IPS-15b (cell line): Measurements from ENCODE around the gene FANCI.

Experiments used
- H3K27me3 ChIP-seq: one replicate; pipeline ENCODE4 v1.6.1; 2013; ENCODE audit warnings: low read length; ENCODE audit not compliant: control insufficient read depth, insufficient read depth
- H3K36me3 ChIP-seq: one replicate; pipeline ENCODE4 v1.6.1; 2013; ENCODE audit warnings: low read length; ENCODE audit not compliant: control insufficient read depth, insufficient read depth
- H3K4me1 ChIP-seq: one replicate; pipeline ENCODE4 v1.6.1; 2013; ENCODE audit warnings: mild to moderate bottlenecking, low read length; ENCODE audit not compliant: control insufficient read depth, insufficient read depth
- H3K4me3 ChIP-seq: one replicate; pipeline ENCODE4 v1.5.1; 2013; ENCODE audit warnings: low read depth, low read length
- H3K9ac ChIP-seq: one replicate; pipeline ENCODE4 v1.6.1; 2013; ENCODE audit warnings: low read depth, mild to moderate bottlenecking, low read length
- H3K9me3 ChIP-seq: one replicate; pipeline ENCODE4 v1.6.1; 2013; ENCODE audit warnings: mild to moderate bottlenecking, low read length; ENCODE audit not compliant: control insufficient read depth, insufficient read depth

FANCI gene

DNA sequence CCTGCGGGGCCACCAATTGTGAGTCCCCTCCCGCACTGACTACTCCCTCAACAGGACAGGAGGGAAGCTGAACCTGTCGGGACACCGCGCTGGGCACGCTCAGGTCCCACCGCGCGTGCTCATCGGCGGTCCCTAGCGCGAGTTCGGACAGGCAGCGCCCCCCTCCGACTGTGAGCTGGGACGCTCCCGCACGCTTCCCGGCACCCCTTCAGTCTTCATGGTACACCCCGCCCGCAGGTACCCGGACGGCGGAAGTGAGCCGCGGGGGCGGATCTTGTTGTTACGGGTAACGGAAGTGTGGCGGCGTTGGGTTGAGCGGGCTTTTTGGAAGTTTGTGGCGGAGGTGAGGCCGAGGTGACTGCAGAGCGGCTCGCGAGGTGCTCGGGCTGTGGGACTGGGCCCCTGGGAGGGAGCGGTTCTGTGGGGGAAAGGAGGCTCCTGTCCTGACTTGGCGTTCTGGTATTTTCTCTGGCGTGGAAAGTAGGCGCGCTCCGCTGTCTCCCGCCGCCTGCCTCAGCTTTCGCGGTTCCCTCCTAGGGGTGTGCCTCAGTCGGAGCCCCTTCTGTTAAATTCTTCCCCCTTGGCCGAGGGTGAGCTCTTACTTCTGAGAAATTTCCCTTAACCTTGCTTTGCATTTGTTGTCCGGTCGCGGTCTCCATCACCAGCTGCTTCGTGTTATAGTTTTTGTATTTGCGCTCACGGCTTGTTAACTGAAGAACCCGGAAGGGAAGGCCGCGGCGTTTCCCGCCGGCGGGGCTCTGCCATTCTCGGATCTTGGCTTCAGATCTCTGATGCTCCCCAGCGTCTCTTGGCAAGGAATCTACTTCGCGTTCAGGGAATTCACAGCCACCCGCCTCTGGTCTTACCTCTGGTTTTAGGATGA is at the start of gene FANCI:
Gene FANCI, plus strand, starts transcription at position 289 of the 883 bp plus-strand sequence. CDS start 3,669 bp downstream, outside the sequence.
- peak within 1 kb of the TSS; percentile 68 for H3K9ac ChIP-seq
- peak within 1 kb of the TSS; percentile 83 for H3K4me3 ChIP-seq
- H3K4me1 ChIP-seq: peaks cover 3% of the 10 kb centered on the region
- no peaks in the 10 kb centered on the region for H3K9me3 ChIP-seq
- H3K27me3 ChIP-seq: peaks cover 9% of the 10 kb centered on the region
- no peaks in the 10 kb centered on the region for H3K36me3 ChIP-seq

DNA sequence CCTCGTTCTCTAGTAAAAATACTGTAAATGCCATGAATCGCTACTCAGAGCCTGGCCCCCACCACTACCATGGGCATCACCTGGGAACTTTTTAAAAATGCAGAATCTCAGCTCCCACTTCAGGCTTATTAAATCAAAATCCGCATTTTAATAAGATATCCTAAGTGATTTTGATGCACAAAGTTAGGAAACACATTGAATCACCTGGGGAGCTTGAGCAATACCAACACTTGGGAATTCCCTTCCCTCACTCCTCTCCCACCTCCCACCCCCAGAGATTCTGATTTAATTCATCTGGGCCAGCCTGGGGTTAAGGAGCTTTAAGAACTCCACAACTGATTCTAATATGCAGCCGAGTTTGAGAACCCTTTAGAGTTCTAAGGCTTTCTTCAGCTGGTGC is 49.2 kb upstream of the FANCI start:
- Histone ChIP-seq H3K9me3 (no peaks in the 10 kb centered on the region), H3K9ac (peak overlapping the region; percentile 55), H3K4me1 (peaks cover 11% of the 10 kb centered on the region), H3K4me3 (no peak overlapping the region), H3K27me3 (no peaks in the 10 kb centered on the region), H3K36me3 (no peaks in the 10 kb centered on the region)

DNA sequence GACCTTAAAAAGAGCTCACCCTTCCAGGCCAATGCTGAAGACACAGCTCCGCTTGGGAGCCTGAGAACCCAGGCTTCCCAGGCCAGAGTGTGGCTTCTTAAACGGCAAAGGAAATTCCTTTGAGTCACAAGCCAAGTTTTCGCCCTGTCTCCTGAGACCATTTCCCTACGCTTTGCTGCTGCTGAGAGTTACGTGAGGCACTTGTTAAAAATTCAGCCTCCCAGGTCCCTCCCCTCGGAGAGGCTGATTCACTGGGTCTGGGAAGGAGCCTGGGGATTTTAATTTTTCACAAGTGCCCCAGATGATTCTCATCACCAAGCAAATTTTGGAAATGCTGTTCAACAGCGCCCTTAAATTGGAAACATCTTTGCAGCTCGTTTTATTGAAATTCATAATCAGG is 47.9 kb upstream of the FANCI start:
- H3K9ac ChIP-seq: no peak overlapping the region
- H3K4me3 ChIP-seq: no peak overlapping the region
- peaks cover 11% of the 10 kb centered on the region for H3K4me1 ChIP-seq
- H3K9me3 ChIP-seq: no peaks in the 10 kb centered on the region
- no peaks in the 10 kb centered on the region for H3K27me3 ChIP-seq
- no peaks in the 10 kb centered on the region for H3K36me3 ChIP-seq

DNA sequence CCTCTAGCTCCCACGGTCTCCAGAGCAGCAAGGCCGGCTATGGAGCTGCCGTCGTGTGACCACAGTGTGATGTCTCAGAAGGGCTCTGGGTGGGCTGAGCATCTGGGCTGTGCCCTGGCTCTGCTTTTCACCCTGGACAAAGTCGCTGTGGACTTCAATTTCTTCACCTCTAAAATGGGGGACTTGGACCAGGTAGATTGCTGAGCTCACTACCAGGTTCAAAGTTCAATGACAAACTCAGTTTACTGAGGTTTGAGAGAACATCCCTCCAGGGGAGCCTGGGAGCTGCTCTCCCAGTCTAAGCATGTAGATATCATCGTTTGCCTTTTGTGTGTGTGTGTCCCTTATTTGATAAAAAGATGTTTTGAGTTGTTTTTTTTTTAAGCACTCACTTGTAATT is 47.5 kb upstream of the FANCI start:
- Histone ChIP-seq H3K9ac (no peak overlapping the region), H3K27me3 (no peaks in the 10 kb centered on the region), H3K36me3 (no peaks in the 10 kb centered on the region), H3K4me1 (peaks cover 11% of the 10 kb centered on the region), H3K4me3 (no peak overlapping the region), H3K9me3 (no peaks in the 10 kb centered on the region)

DNA sequence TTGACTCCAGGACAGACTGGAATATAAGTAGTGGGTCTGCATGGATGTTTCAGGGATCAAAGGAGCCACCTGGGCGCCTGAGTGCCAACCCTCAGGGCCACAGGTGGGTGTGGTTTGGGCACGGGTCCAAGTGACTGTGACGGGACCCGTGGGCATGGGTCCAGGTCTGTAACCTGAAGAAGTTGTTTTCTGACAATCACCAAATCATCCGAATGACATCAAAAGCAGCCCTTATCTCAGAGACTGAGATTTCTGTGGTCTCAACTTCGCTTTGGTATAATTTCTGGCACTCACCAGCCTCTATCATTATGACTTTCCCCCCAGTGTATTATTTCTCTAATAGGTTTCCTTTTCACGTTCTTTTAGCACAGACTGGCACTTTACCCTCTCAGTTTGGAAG is 46.8 kb upstream of the FANCI start:
- Histone ChIP-seq H3K9ac (no peak overlapping the region), H3K4me3 (no peak overlapping the region), H3K36me3 (no peaks in the 10 kb centered on the region), H3K27me3 (no peaks in the 10 kb centered on the region), H3K4me1 (peaks cover 12% of the 10 kb centered on the region), H3K9me3 (no peaks in the 10 kb centered on the region)

DNA sequence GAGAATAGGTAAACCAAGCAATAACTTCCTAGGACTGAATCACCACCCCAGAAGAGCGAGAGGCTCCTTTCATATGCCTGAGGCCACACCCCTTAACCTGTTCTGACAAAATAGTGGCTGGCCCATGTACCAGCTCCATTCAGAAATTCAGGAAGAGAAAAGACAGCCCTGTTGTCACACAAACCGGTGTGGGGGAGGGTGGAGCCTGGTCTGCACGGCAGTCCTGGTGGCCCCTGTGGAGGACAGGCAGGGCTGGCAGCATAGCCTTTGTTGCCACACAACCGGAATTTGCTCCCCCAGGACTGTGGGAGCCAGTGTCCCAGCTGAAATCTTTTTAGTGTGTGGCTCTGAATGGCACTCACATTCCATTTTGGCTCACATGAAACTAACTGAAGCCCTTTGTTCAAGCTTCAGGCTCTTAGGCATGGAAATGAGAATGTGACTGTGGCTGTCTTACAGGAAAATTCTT is 46.2 kb upstream of the FANCI start:
- Histone ChIP-seq H3K9ac (peak overlapping the region; percentile 9), H3K4me1 (peaks cover 17% of the 10 kb centered on the region), H3K9me3 (no peaks in the 10 kb centered on the region), H3K27me3 (no peaks in the 10 kb centered on the region), H3K4me3 (no peak overlapping the region), H3K36me3 (no peaks in the 10 kb centered on the region)

DNA sequence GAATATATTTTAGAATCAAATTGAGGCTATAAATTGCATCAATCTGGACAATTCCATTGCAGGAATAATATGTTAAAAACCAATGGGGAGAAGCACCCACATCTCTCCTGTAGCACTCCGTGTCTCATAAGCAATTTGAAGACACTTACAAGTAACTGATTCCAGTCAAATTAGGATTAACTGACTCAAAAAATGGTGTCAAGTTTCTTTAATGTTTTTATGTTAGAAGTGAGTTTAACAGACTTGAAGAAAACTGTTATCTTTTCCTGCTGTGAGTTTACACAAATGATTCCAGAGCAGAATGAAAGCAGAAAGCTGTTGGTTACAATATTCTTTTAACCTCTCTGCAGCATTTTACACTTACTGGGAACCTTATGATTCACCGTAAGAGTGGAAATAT is 45.6 kb upstream of the FANCI start:
- peaks cover 17% of the 10 kb centered on the region for H3K4me1 ChIP-seq
- no peak overlapping the region for H3K9ac ChIP-seq
- H3K4me3 ChIP-seq: no peak overlapping the region
- H3K9me3 ChIP-seq: no peaks in the 10 kb centered on the region
- no peaks in the 10 kb centered on the region for H3K27me3 ChIP-seq
- no peaks in the 10 kb centered on the region for H3K36me3 ChIP-seq

DNA sequence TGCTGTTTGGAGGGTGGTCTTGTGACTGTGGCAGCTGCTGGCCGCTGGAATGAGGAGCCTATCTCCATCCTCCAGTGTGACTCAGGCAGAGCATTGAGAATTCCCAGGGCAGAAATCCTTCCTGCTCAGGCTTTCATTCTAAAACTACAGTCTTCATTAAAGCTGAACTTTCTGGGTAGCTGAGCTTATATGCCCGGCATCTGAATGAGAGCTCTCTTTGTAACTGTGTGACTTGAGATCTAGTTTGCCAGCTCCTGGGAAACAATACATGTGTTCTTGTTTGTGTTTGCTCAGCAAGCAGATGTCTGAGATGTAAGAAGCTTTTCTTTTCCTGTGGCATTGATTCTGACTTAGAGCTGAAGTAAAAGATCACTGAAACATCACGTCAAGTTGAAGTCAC is 44.8 kb upstream of the FANCI start:
- peaks cover 17% of the 10 kb centered on the region for H3K4me1 ChIP-seq
- no peaks in the 10 kb centered on the region for H3K36me3 ChIP-seq
- H3K4me3 ChIP-seq: no peak overlapping the region
- no peaks in the 10 kb centered on the region for H3K27me3 ChIP-seq
- H3K9me3 ChIP-seq: no peaks in the 10 kb centered on the region
- no peak overlapping the region for H3K9ac ChIP-seq

DNA sequence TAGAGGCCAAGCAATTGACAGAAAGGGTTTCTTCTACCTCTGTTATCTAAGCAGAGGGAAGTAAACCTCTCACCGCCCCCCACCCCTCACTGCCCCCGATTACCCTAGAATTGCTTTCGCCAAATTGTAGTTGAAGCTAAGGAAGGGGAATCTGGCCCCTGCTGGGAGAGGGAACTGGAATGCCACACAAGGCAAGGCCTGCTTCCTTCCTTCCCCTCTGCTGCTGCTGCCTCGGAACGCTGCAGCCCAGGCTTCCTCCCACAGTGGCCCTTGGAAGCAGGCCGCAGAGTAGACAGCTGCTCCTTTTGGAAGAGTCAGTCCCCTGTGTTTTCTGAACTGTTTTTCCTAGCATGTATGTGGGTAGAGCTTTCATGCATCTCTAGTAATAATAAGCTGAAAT is 44.0 kb upstream of the FANCI start:
- Histone ChIP-seq H3K9ac (no peak overlapping the region), H3K9me3 (no peaks in the 10 kb centered on the region), H3K4me1 (peaks cover 17% of the 10 kb centered on the region), H3K4me3 (no peak overlapping the region), H3K27me3 (no peaks in the 10 kb centered on the region), H3K36me3 (no peaks in the 10 kb centered on the region)

DNA sequence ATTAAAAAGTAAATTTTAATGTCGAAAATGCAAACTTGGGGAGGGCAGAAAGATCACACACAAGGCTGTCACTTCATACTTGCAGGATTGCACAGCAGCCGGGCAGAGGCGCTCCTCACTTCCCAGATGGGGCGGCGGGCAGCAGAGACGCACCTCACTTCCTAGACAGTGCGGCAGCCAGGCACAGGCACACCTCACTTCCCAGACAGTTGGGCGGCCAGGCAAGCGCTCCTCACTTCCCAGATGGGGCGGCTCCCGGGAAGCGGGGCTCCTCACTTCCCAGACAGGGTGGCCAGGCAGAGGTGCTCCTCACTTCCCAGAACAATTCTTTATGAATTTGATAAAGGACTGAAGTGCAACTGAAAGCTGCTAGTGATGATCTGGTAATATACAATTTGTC is 43.6 kb upstream of the FANCI start:
- Histone ChIP-seq H3K27me3 (no peaks in the 10 kb centered on the region), H3K36me3 (no peaks in the 10 kb centered on the region), H3K4me3 (no peak overlapping the region), H3K9ac (no peak overlapping the region), H3K9me3 (no peaks in the 10 kb centered on the region), H3K4me1 (peaks cover 17% of the 10 kb centered on the region)

DNA sequence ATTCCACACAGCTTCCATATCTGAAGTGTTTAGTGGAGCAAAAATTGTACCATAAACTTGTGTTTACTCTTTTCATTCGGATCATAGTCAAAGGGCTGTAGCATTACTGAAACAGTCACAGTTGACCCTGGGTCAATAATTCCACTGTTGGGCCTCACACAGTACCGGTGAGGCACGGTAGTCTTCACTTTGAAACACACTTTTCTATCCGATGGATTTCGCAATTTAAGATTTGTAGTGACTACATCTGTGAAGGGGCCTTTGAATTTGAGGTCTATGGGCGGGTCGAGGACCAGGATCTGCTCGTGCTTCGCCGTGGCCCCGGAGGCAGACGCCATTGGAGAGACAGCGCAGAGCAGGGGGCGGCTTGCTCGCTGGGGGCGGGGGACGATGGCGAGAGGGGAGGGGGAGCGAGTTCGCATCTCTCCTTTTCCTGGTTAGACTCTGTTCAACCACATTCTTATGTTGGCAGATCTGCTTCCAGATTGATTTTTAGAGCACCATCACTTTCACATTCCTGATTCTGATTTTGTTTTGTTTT is 42.2 kb upstream of the FANCI start:
- no peak overlapping the region for H3K9ac ChIP-seq
- H3K36me3 ChIP-seq: no peaks in the 10 kb centered on the region
- H3K4me3 ChIP-seq: no peak overlapping the region
- no peaks in the 10 kb centered on the region for H3K9me3 ChIP-seq
- H3K27me3 ChIP-seq: no peaks in the 10 kb centered on the region
- H3K4me1 ChIP-seq: peaks cover 17% of the 10 kb centered on the region

DNA sequence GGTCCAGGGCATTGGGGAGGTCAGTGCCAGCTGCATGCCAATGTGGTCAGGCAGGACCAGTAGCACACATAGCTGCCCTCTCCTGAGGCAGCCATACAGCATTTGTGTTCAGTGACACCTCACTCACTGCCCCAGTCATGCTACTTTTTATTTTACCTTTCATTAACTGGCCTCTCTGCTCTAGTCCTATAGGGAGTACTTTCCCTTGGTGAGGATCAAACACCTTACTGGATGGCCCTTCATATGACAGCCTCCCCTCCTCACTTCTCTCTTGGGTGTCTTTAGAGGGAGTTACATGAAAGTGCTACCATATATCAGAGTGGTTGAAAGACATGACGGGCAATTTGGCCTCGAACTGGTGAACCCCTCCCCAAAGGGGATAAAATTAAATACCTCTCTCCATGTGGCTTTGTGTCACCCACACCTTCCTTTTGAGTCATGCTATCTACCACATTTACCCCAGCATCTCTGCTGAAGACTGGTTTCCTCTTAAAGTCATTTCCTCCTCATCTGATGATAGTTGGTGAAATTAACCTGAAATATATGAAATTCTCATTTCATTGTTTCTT is 40.0 kb upstream of the FANCI start:
- H3K27me3 ChIP-seq: no peaks in the 10 kb centered on the region
- peaks cover 11% of the 10 kb centered on the region for H3K4me1 ChIP-seq
- H3K4me3 ChIP-seq: no peak overlapping the region
- H3K36me3 ChIP-seq: no peaks in the 10 kb centered on the region
- H3K9ac ChIP-seq: no peak overlapping the region
- no peaks in the 10 kb centered on the region for H3K9me3 ChIP-seq
